ENCODE results near the gene UROS.

DNA sequence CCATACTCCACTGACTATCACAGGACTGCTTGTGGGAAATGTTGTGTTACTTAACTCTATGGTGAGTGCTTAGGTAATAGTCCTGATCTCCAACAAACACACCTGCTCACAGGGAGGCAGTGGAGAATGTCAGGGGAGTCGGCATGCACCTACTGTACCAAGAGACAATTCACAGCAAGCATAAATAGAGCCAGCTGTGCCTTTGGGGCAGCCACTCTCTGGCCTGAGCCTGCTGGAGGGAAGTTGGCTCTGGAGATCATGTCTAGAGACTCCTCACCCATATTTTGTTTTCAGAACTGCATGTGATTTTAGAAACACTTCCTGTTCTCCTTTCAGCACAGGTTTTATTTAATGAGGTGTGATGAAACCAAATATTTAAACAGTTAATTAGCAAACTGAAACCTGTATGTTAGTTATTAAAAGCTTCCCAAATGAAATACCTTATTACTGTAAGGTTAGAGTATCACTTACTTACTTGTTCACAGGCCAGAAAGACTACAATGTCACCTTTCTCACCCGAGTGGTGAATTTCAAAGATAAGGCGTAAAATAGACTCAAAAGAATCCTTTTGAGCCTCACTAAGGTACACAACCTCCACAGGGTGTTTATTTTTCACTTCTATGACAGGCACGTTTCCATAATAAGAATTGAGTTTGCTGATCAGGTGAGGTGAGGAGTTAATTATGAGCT, 36.2 kb upstream of the UROS start:
- TF ChIP-seq, protein P1, sequence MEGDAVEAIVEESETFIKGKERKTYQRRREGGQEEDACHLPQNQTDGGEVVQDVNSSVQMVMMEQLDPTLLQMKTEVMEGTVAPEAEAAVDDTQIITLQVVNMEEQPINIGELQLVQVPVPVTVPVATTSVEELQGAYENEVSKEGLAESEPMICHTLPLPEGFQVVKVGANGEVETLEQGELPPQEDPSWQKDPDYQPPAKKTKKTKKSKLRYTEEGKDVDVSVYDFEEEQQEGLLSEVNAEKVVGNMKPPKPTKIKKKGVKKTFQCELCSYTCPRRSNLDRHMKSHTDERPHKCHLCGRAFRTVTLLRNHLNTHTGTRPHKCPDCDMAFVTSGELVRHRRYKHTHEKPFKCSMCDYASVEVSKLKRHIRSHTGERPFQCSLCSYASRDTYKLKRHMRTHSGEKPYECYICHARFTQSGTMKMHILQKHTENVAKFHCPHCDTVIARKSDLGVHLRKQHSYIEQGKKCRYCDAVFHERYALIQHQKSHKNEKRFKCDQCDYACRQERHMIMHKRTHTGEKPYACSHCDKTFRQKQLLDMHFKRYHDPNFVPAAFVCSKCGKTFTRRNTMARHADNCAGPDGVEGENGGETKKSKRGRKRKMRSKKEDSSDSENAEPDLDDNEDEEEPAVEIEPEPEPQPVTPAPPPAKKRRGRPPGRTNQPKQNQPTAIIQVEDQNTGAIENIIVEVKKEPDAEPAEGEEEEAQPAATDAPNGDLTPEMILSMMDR (IDR thresholded peaks at IDR 0.05): no peak
- no peak for TF ChIP-seq POLR2AphosphoS5 (IDR thresholded peaks at IDR 0.05)
- no peak for TF ChIP-seq POLR2A (IDR thresholded peaks at IDR 0.05)

Data from breast epithelium (tissue), 3 donors.